MCF 10A (cell line): Measurements from ENCODE around the gene THRB. TPM values are rescaled to one million over a fixed set of nuclear protein-coding genes. Genes with fewer than 3 reads are reported as not detected.
A peak's percentile ranks its signal among the peaks of the same experiment; 100 is the strongest.

Source experiments
- BruUV-seq: library from RNA; stranded (reverse); fragments of 400-500 nt; replicated peaks from 2 replicates; lab custom pipeline; 2021; lab: Mats Ljungman, UMichigan
- CTCF ChIA-PET: fragments of 300-600 bp; sonication (Branson Sonifier 250); formaldehyde crosslinking; extraction: SDS; loops from one replicate; lab custom pipeline; 2021; ENCODE audit warnings: antibody characterized with exemption, inconsistent platforms; lab: Yijun Ruan, JAX
- POLR2A ChIA-PET: fragments of 300-600, 350-650 bp; sonication (Branson Sonifier 250); formaldehyde crosslinking; extraction: SDS; loops from one replicate; lab custom pipeline; 2020; ENCODE audit warnings: antibody characterized with exemption, inconsistent platforms; lab: Yijun Ruan, JAX
- DNase-seq: peaks from one replicate; pipeline ENCODE4 v3.0.0-alpha.2; 2018; ENCODE audit not compliant: unreplicated experiment
- H3K27ac Mint-ChIP-seq: one replicate; pipeline ENCODE4 v1.8.0; 2022; ENCODE audit warnings: mild to moderate bottlenecking, low read depth, mixed read lengths; ENCODE audit not compliant: unreplicated experiment
- H3K27me3 Mint-ChIP-seq: one replicate; pipeline ENCODE4 v1.8.0; 2022; ENCODE audit warnings: mixed read lengths; ENCODE audit not compliant: insufficient read depth, unreplicated experiment
- H3K36me3 Mint-ChIP-seq: one replicate; pipeline ENCODE4 v1.8.0; 2022; ENCODE audit warnings: mild to moderate bottlenecking, moderate library complexity, mixed read lengths; ENCODE audit not compliant: insufficient read depth, unreplicated experiment
- H3K4me1 Mint-ChIP-seq: one replicate; pipeline ENCODE4 v1.8.0; 2022; ENCODE audit warnings: mixed read lengths; ENCODE audit not compliant: insufficient read depth, unreplicated experiment
- H3K4me3 Mint-ChIP-seq: one replicate; pipeline ENCODE4 v1.8.0; 2022; ENCODE audit warnings: mild to moderate bottlenecking, moderate library complexity, mixed read lengths; ENCODE audit not compliant: unreplicated experiment
- H3K9me3 Mint-ChIP-seq: one replicate; pipeline ENCODE4 v1.8.0; 2022; ENCODE audit warnings: mixed read lengths; ENCODE audit not compliant: unreplicated experiment
- CTCF ChIP-seq: fragments of 200-600 bp; IDR thresholded peaks from one replicate; pipeline ENCODE4 v1.8.0; 2022; ENCODE audit warnings: antibody characterized with exemption, mild to moderate bottlenecking; ENCODE audit not compliant: unreplicated experiment
- intact Hi-C: fragments of 100-400 bp; cut with micrococcal nuclease; formaldehyde crosslinking; loops from 2 replicates; pipeline ENCODE4 v1.14.1; 2022
- total RNA-seq: library from RNA; stranded (reverse); gene quantifications from 2 replicates; pipeline ENCODE4 v1.2.3, GENCODE V29; 2022

Gene THRB
- total RNA-seq, 1 experiment from 2014 or later = 4.2 TPM

- Mint-ChIP-seq H3K27ac (no peak overlapping the region), H3K36me3 (no peaks in the 10 kb centered on the region), H3K4me3 (no peak overlapping the region), H3K4me1 (no peaks in the 10 kb centered on the region), H3K9me3 (no peaks in the 10 kb centered on the region), H3K27me3 (no peaks in the 10 kb centered on the region)
- BruUV-seq = no TSS peak
- intact Hi-C loops = no loop called here
- POLR2A ChIA-PET = no interaction called here
- no peak for TF ChIP-seq CTCF
- CTCF ChIA-PET = no interaction called here
- no peak for DNase-seq
These were observed 3.3 kb upstream of the THRB start for GRCh38 chr3:24497942-24498341.

- no TSS peak for BruUV-seq
- no peaks in the 10 kb centered on the region for H3K36me3 Mint-ChIP-seq
- intact Hi-C loops = no loop called here
- H3K4me1 Mint-ChIP-seq = peaks cover 7% of the 10 kb centered on the region
- no peak overlapping the region for H3K27ac Mint-ChIP-seq
- H3K9me3 Mint-ChIP-seq = no peaks in the 10 kb centered on the region
- POLR2A ChIA-PET = interaction anchor here (0.9 to 1.4 kb wide), 6 partner anchors 24 to 528 kb away, joined by 3 to 4 read pairs (median 3); no protein-coding TSS in a partner anchor
- TF ChIP-seq CTCF = peak; percentile 13
- CTCF ChIA-PET = interaction anchor here (0.6 to 1.7 kb wide), 7 partner anchors 30 to 223 kb away, joined by 3 to 6 read pairs (median 3); no protein-coding TSS in a partner anchor
- peak overlapping the region; percentile 94 for H3K4me3 Mint-ChIP-seq
- peak; percentile 55 for DNase-seq
- H3K27me3 Mint-ChIP-seq = no peaks in the 10 kb centered on the region
These were observed 2.2 kb upstream of the THRB start for GRCh38 chr3:24496529-24497482.

- Mint-ChIP-seq H3K27me3 (no peaks in the 10 kb centered on the region), H3K4me1 (peaks cover 9% of the 10 kb centered on the region), H3K36me3 (no peaks in the 10 kb centered on the region), H3K4me3 (peak overlapping the region; percentile 94), H3K9me3 (no peaks in the 10 kb centered on the region), H3K27ac (peak overlapping the region; percentile 84)
- ChIA-PET CTCF (interaction anchor here (0.6 to 1.7 kb wide), 6 partner anchors 64 to 408 kb away, joined by 3 to 6 read pairs (median 3); no protein-coding TSS in a partner anchor), POLR2A (interaction anchor here (0.6 to 1.7 kb wide), 11 partner anchors 10 to 579 kb away, joined by 3 to 6 read pairs (median 3); partner anchors contain the start of genes NKIRAS1 and RPL15)
- peak; percentile 68 for DNase-seq
- intact Hi-C loops = loop anchor here (1.0 to 2.0 kb wide), 5 partner anchors 95 to 231 kb away; no protein-coding TSS in a partner anchor
- no peak for TF ChIP-seq CTCF
- no TSS peak for BruUV-seq
These were observed 810 bp upstream of the THRB start for GRCh38 chr3:24495326-24495994.
